ENCODE measurements around the gene NOP9. TPM values are rescaled to one million over a fixed set of nuclear protein-coding genes. Genes with fewer than 3 reads are reported as not detected.

Gene NOP9
- total and polyA plus RNA-seq, 9 of the 15 experiments (the other 6 are each of a cell fraction or from before 2014, with no cell fraction given), result 1.0 to 27.9 (median 15.1) TPM

DNA sequence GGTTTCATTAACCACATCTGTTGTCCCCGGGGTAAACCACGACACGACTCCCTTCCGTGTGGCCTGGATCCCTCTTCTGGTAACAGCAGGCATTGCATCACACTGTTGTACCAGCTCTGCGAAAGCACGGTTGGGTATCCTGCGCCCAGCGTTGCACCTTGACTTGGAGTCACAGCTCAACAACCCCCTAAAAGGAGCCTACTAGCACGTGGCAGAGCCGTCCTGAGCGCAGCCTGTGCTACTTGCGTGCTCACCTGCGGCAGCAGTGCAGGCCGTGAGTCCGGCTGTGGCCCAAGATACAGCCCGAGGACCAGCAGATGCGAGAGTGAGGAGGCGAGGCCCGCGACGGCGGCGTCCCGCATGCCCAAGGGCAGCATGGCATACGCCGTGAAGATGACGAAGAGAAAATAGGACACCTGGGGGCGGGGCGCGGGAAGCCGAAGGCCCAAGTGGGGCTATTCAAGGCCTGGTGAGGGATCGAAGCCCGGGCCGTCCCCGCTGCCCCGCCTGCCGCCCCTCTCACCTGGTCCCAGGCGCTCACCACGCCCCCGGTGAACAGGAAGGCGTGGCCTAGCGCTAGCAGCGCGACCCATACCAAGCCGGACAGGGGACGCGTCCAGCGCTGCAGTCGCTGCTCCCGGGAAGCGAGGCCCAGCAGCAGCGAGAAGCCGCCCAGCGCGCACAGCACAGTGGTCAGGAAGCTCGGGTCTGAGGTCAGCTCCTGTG lies 32.8 kb downstream of the NOP9 start (continued):
- no peak for TF ChIP-seq MCM7 (IDR thresholded peaks at IDR 0.05)
- peak; percentile 61; the same call in 1 of the 2 replicates for TF ChIP-seq SMC3 (conservative IDR thresholded peaks at IDR 0.05; ENCODE audit: insufficient read depth, low read depth, low read length)
- no peak for TF ChIP-seq PCBP1 (IDR thresholded peaks at IDR 0.05; ENCODE audit: low read depth, low read length, poor library complexity, severe bottlenecking)
- TF ChIP-seq PRPF4 (IDR thresholded peaks at IDR 0.05; ENCODE audit: insufficient read depth, low read depth, low read length, poor library complexity, severe bottlenecking), result no peak
- TF ChIP-seq, protein P1, sequence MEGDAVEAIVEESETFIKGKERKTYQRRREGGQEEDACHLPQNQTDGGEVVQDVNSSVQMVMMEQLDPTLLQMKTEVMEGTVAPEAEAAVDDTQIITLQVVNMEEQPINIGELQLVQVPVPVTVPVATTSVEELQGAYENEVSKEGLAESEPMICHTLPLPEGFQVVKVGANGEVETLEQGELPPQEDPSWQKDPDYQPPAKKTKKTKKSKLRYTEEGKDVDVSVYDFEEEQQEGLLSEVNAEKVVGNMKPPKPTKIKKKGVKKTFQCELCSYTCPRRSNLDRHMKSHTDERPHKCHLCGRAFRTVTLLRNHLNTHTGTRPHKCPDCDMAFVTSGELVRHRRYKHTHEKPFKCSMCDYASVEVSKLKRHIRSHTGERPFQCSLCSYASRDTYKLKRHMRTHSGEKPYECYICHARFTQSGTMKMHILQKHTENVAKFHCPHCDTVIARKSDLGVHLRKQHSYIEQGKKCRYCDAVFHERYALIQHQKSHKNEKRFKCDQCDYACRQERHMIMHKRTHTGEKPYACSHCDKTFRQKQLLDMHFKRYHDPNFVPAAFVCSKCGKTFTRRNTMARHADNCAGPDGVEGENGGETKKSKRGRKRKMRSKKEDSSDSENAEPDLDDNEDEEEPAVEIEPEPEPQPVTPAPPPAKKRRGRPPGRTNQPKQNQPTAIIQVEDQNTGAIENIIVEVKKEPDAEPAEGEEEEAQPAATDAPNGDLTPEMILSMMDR (IDR thresholded peaks at IDR 0.05 in 2 of 3, conservative IDR thresholded peaks at IDR 0.05 in 1 of 3; ENCODE audit: insufficient read depth in 2 of 3, low read depth in 1 of 3, low read length in 3 of 3), result peak; percentile 70 to 85 (median 72)
- TF ChIP-seq ZNF121 (CRISPR knock-in tag; conservative IDR thresholded peaks at IDR 0.05), result 0 out of 2 replicates have a peak, but pooled peaks have one; percentile 11
- TF ChIP-seq KDM1A (IDR thresholded peaks at IDR 0.05), result no peak
- no peak for TF ChIP-seq CCAR2 (IDR thresholded peaks at IDR 0.05; ENCODE audit: low read depth, low read length)
- TF ChIP-seq ZC3H11A (IDR thresholded peaks at IDR 0.05; ENCODE audit: low read depth, low read length), result no peak
- TF ChIP-seq SUPT5H (IDR thresholded peaks at IDR 0.05), result no peak
- no peak for TF ChIP-seq KAT2B (IDR thresholded peaks at IDR 0.05; ENCODE audit: low read depth, low read length)
